ENCODE data around the gene KLHL40. TPM values are rescaled to one million over a fixed set of nuclear protein-coding genes. Genes with fewer than 3 reads are reported as not detected.
A peak's percentile ranks its signal among the peaks of the same experiment; 100 is the strongest.

KLHL40 gene
- total RNA-seq, 1 donor from 2014 or later, result not detected

GRCh38 chr3:42712688-42713372 is 27.5 kb downstream of the KLHL40 start:
- no peaks in the 10 kb centered on the region for H3K9me3 Mint-ChIP-seq (ENCODE audit: unreplicated experiment)
- TF ChIP-seq CTCF (IDR thresholded peaks at IDR 0.05), result no peak
- peaks cover 29% of the 10 kb centered on the region for H3K27me3 Mint-ChIP-seq (ENCODE audit: unreplicated experiment)
- H3K36me3 Mint-ChIP-seq (ENCODE audit: unreplicated experiment), result no peaks in the 10 kb centered on the region
- H3K4me1 Mint-ChIP-seq (ENCODE audit: unreplicated experiment), result no peaks in the 10 kb centered on the region
- H3K27ac Mint-ChIP-seq (ENCODE audit: unreplicated experiment), result no peak overlapping the region
- H3K4me3 Mint-ChIP-seq (ENCODE audit: unreplicated experiment), result no peak overlapping the region
- peak; percentile 77 for DNase-seq (ENCODE audit: extremely low spot score, unreplicated experiment)

- Mint-ChIP-seq H3K4me3 (ENCODE audit: unreplicated experiment) (no peak overlapping the region), H3K9me3 (ENCODE audit: unreplicated experiment) (no peaks in the 10 kb centered on the region), H3K27ac (ENCODE audit: unreplicated experiment) (no peak overlapping the region), H3K4me1 (ENCODE audit: unreplicated experiment) (no peaks in the 10 kb centered on the region), H3K36me3 (ENCODE audit: unreplicated experiment) (no peaks in the 10 kb centered on the region), H3K27me3 (ENCODE audit: unreplicated experiment) (peaks cover 36% of the 10 kb centered on the region)
- TF ChIP-seq CTCF (IDR thresholded peaks at IDR 0.05), result no peak
- DNase-seq (ENCODE audit: extremely low spot score, unreplicated experiment), result peak; percentile 5
These were observed 28.4 kb downstream of the KLHL40 start for GRCh38 chr3:42713747-42714146.

GRCh38 chr3:42714171-42714852 is 29.0 kb downstream of the KLHL40 start:
- H3K4me3 Mint-ChIP-seq (ENCODE audit: unreplicated experiment), result no peak overlapping the region
- H3K9me3 Mint-ChIP-seq (ENCODE audit: unreplicated experiment), result no peaks in the 10 kb centered on the region
- no peaks in the 10 kb centered on the region for H3K4me1 Mint-ChIP-seq (ENCODE audit: unreplicated experiment)

GRCh38 chr3:42717306-42717705 is 32.0 kb downstream of the KLHL40 start:
- TF ChIP-seq CTCF (IDR thresholded peaks at IDR 0.05), result no peak
- Mint-ChIP-seq H3K9me3 (ENCODE audit: unreplicated experiment) (no peaks in the 10 kb centered on the region), H3K27ac (ENCODE audit: unreplicated experiment) (no peak overlapping the region), H3K4me1 (ENCODE audit: unreplicated experiment) (no peaks in the 10 kb centered on the region), H3K27me3 (ENCODE audit: unreplicated experiment) (peaks cover 54% of the 10 kb centered on the region), H3K36me3 (ENCODE audit: unreplicated experiment) (no peaks in the 10 kb centered on the region), H3K4me3 (ENCODE audit: unreplicated experiment) (no peak overlapping the region)
- DNase-seq (ENCODE audit: extremely low spot score, unreplicated experiment), result no peak

More at GRCh38 chr3:42714171-42714852, 29.0 kb downstream of the KLHL40 start:
- DNase-seq (ENCODE audit: extremely low spot score, unreplicated experiment), result no peak
- peaks cover 42% of the 10 kb centered on the region for H3K27me3 Mint-ChIP-seq (ENCODE audit: unreplicated experiment)
- no peak for TF ChIP-seq CTCF (IDR thresholded peaks at IDR 0.05)
- H3K36me3 Mint-ChIP-seq (ENCODE audit: unreplicated experiment), result no peaks in the 10 kb centered on the region
- no peak overlapping the region for H3K27ac Mint-ChIP-seq (ENCODE audit: unreplicated experiment)

GRCh38 chr3:42718338-42718737 is 33.0 kb downstream of the KLHL40 start:
- no peak overlapping the region for H3K27ac Mint-ChIP-seq (ENCODE audit: unreplicated experiment)

More at GRCh38 chr3:42718338-42718737, 33.0 kb downstream of the KLHL40 start:
- DNase-seq (ENCODE audit: extremely low spot score, unreplicated experiment), result peak; percentile 59
- Mint-ChIP-seq H3K36me3 (ENCODE audit: unreplicated experiment) (no peaks in the 10 kb centered on the region), H3K9me3 (ENCODE audit: unreplicated experiment) (no peaks in the 10 kb centered on the region), H3K4me1 (ENCODE audit: unreplicated experiment) (no peaks in the 10 kb centered on the region), H3K27me3 (ENCODE audit: unreplicated experiment) (peaks cover 56% of the 10 kb centered on the region), H3K4me3 (ENCODE audit: unreplicated experiment) (no peak overlapping the region)
- TF ChIP-seq CTCF (IDR thresholded peaks at IDR 0.05), result no peak
